Smooth muscle cell (in vitro differentiated cells): ENCODE results near the gene GID4. TPM values are rescaled to one million over a fixed set of nuclear protein-coding genes. Genes with fewer than 3 reads are reported as not detected.

Experiments
- DNase-seq: peaks from one replicate; lab custom pipeline; 2025; ENCODE audit not compliant: unreplicated experiment; lab: John Stamatoyannopoulos, UW
- H2AFZ ChIP-seq: fragments of 200-600 bp; sonication (generic); 2 replicates; pipeline ENCODE4 v1.6.0; 2016; ENCODE audit warnings: antibody characterized with exemption, low read depth, mild to moderate bottlenecking
- H3F3A ChIP-seq: fragments of 200-600 bp; sonication (generic); 2 replicates; pipeline ENCODE4 v1.6.0; 2017; ENCODE audit warnings: antibody characterized with exemption, low read depth
- H3K27ac ChIP-seq: fragments of 200-600 bp; sonication (generic); 2 replicates; pipeline ENCODE4 v1.5.1; 2016; ENCODE audit warnings: low read depth, mild to moderate bottlenecking
- H3K27me3 ChIP-seq: fragments of 200-600 bp; sonication (generic); 2 replicates; pipeline ENCODE4 v1.6.1; 2016; ENCODE audit warnings: low read depth, mild to moderate bottlenecking
- H3K36me3 ChIP-seq: fragments of 200-600 bp; sonication (generic); 2 replicates; pipeline ENCODE4 v1.5.1; 2016; ENCODE audit warnings: low read depth
- H3K4me1 ChIP-seq: fragments of 200-600 bp; sonication (generic); 2 replicates; pipeline ENCODE4 v1.5.1; 2016; ENCODE audit warnings: low read depth
- H3K4me2 ChIP-seq: fragments of 200-600 bp; sonication (generic); 2 replicates; pipeline ENCODE4 v1.6.0; 2016; ENCODE audit warnings: mild to moderate bottlenecking
- H3K4me3 ChIP-seq: fragments of 200-600 bp; sonication (generic); 2 replicates; pipeline ENCODE4 v1.5.1; 2016; ENCODE audit warnings: mild to moderate bottlenecking
- H3K79me2 ChIP-seq: fragments of 200-600 bp; sonication (generic); 2 replicates; pipeline ENCODE4 v1.6.0; 2016; ENCODE audit warnings: low read depth, mild to moderate bottlenecking
- H3K9ac ChIP-seq: fragments of 200-600 bp; sonication (generic); 2 replicates; pipeline ENCODE4 v1.6.0; 2016; ENCODE audit warnings: low read depth
- H3K9me3 ChIP-seq: fragments of 200-600 bp; sonication (generic); replicated peaks from 2 replicates; pipeline ENCODE4 v1.5.1; 2016; ENCODE audit warnings: low read depth
- H4K20me1 ChIP-seq: fragments of 200-600 bp; sonication (generic); 2 replicates; pipeline ENCODE4 v1.6.0; 2016; ENCODE audit warnings: low read depth
- WGBS: methylation state at CpG from one replicate; pipeline ENCODE4 v1.1.7; 2016; ENCODE audit warnings: low lambda C conversion rate; 5-methylcytosine and 5-hydroxymethylcytosine counted together
- polyA plus RNA-seq: library from polyadenylated mRNA; unstranded; fragments of >200 nt; fragmentation: Nextera tagmentation; extraction: Ambion mirVana; gene quantifications from 2 replicates; pipeline ENCODE4 v1.2.1, GENCODE V29; 2016
- total RNA-seq: library from RNA; depleted of rRNA; stranded (reverse); fragments of >200 nt; gene quantifications from 2 replicates; pipeline ENCODE4 v1.2.3, GENCODE V29; 2014
- TF ChIP-seq, protein P1 (sequence below): fragments of 200-600 bp; sonication (generic); IDR thresholded peaks from 2 replicates; pipeline ENCODE4 v1.5.1; 2017; ENCODE audit warnings: borderline replicate concordance, mild to moderate bottlenecking, antibody characterized with exemption; ENCODE audit not compliant: insufficient read depth, poor library complexity, severe bottlenecking

The GID4 gene
- total and polyA plus RNA-seq, 2 experiments from 2014 or later, result 6.1 to 7.7 TPM

DNA sequence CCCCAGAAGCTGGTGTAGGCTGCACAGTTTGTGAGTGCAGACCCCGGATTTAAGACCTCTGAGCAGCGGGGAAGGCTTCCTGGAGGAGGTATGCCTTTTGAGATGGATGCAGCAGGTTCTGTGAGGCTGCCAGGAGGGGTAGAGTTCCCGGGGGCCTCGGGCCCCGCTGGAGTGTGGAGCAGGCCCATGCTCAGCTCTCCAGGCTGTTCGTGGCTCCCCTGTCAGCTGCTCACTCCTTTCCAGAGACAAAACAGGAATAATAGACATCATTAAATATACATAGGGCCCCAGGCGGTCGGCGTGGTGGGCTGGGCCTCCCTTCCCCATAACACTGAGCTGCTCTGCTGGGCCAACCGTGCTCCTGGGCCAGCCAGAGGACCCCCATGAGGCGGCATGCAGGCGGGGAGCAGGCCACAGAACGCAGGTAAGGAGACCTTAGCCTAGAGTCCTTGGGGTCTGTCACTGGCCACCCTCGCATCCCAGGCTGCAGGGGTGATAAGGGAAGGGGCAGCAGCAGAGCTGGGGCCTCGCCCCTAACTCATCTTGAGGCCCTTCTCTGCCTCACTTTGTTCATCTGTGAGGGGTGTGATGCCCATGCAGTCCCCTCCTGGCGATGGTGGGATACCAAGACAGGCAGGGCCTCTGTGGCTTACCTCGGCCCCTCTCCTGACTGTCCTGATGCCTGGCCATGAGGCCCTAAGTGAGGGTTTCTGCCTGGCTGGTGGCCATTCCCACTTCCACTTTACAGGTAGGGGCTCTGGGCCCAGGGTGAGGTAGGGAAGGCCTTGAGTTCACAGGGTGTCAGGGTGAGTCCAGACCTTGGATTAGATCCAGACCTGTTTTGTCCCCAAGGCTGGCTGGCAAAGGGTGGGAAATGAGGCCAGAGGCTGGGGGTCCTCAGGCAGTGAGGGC is 69.4 kb downstream of the GID4 start, which contains the start of gene MYO15A:
TSS of gene MYO15A (plus strand) at position 356 of the 912 bp plus-strand sequence. CDS start 10,045 bp downstream, outside the sequence.
- Histone ChIP-seq H3K36me3 (no peaks in the 10 kb centered on the region), H3K9ac (no peak within 1 kb of the TSS), H2AFZ (no peak within 1 kb of the TSS), H3K9me3 (no peaks in the 10 kb centered on the region), H4K20me1 (no peaks in the 10 kb centered on the region), H3K79me2 (no peaks in the 10 kb centered on the region), H3K4me3 (no peak within 1 kb of the TSS), H3F3A (no peaks in the 10 kb centered on the region), H3K4me1 (no peaks in the 10 kb centered on the region), H3K27ac (no peak within 1 kb of the TSS), H3K4me2 (no peak within 1 kb of the TSS), H3K27me3 (no peaks in the 10 kb centered on the region)
- WGBS, result 88% methylated on average over 17 of the region's 17 CpGs
- TF ChIP-seq, protein P1, sequence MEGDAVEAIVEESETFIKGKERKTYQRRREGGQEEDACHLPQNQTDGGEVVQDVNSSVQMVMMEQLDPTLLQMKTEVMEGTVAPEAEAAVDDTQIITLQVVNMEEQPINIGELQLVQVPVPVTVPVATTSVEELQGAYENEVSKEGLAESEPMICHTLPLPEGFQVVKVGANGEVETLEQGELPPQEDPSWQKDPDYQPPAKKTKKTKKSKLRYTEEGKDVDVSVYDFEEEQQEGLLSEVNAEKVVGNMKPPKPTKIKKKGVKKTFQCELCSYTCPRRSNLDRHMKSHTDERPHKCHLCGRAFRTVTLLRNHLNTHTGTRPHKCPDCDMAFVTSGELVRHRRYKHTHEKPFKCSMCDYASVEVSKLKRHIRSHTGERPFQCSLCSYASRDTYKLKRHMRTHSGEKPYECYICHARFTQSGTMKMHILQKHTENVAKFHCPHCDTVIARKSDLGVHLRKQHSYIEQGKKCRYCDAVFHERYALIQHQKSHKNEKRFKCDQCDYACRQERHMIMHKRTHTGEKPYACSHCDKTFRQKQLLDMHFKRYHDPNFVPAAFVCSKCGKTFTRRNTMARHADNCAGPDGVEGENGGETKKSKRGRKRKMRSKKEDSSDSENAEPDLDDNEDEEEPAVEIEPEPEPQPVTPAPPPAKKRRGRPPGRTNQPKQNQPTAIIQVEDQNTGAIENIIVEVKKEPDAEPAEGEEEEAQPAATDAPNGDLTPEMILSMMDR, result no peak
- no peak for DNase-seq

DNA sequence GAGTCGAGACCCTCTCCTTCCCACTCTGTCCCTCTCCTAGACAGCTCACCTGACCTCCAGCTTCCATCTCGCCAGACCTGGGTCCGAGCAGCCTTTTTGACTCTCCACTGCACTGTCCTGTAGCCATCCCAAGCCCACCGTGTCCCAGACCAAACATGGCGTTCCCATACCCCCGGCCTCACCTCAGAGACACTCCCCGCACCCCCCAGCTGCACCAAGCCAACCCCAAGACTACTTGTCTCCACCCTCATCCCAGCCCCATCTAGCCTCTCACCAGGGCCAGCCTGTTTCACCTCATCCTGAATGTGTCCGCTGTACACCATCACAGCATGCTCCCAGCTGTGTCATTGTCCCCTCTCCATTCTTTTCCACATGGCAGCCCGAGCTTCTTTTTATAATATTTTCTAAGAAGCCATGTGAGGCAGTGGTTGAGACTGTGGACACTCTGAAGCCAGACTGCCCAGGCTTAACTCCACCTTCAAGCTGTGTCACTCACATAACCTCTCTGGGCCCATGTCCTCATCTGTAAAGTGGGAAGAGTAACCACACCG is 70.8 kb downstream of the GID4 start:
- no peak overlapping the region for H3K9ac ChIP-seq
- H3K4me3 ChIP-seq, result no peak overlapping the region
- no peak overlapping the region for H3K4me2 ChIP-seq
- no peak overlapping the region for H3K27ac ChIP-seq
- no peaks in the 10 kb centered on the region for H3K4me1 ChIP-seq
- no peaks in the 10 kb centered on the region for H3F3A ChIP-seq
- no peak overlapping the region for H2AFZ ChIP-seq
- WGBS, result 81% methylated on average over 9 of the region's 10 CpGs
- no peaks in the 10 kb centered on the region for H3K9me3 ChIP-seq
- TF ChIP-seq, protein P1, result no peak
- H3K27me3 ChIP-seq, result no peaks in the 10 kb centered on the region
- H3K36me3 ChIP-seq, result no peaks in the 10 kb centered on the region
- DNase-seq, result no peak
- H3K79me2 ChIP-seq, result no peaks in the 10 kb centered on the region
- H4K20me1 ChIP-seq, result no peaks in the 10 kb centered on the region

DNA sequence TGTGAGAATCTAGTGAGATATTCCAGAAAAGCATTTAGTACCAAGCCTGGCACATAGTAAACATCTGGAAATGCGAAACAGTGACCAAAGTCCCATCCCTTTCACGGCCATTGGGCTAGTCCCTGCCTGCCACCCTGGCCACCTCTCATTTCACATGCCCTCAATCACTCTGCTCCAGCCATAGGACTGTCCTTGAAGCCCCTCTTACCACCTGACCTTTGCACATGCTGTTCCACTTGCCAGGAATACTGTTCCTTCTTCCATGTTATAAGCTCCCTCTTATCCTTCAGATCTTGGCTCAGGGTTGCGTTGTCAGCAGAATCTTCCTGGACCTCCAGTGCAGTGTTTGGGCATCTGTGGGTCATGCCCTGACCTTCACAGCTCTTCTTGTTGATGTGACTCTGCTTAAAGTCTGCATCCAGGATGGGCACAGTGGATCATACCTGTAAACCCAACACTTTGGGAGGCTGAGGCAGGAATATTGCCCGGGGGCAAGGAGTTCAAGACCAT is 71.5 kb downstream of the GID4 start:
- Histone ChIP-seq H2AFZ (no peak overlapping the region), H3K79me2 (no peaks in the 10 kb centered on the region), H3K9ac (no peak overlapping the region), H4K20me1 (no peaks in the 10 kb centered on the region), H3K9me3 (no peaks in the 10 kb centered on the region), H3F3A (no peaks in the 10 kb centered on the region), H3K27ac (no peak overlapping the region), H3K4me1 (no peaks in the 10 kb centered on the region), H3K4me3 (no peak overlapping the region), H3K27me3 (no peaks in the 10 kb centered on the region), H3K4me2 (no peak overlapping the region), H3K36me3 (no peaks in the 10 kb centered on the region)
- TF ChIP-seq, protein P1, result no peak
- no peak for DNase-seq
- WGBS, result 83% methylated on average over 4 of the region's 4 CpGs
